UCSD-AML1 (cell line): ENCODE data around the gene ELN.

Experiments used
- DNase-seq: peaks from one replicate; lab custom pipeline; 2025; ENCODE audit not compliant: unreplicated experiment; lab: John Stamatoyannopoulos, UW

Gene ELN

DNA sequence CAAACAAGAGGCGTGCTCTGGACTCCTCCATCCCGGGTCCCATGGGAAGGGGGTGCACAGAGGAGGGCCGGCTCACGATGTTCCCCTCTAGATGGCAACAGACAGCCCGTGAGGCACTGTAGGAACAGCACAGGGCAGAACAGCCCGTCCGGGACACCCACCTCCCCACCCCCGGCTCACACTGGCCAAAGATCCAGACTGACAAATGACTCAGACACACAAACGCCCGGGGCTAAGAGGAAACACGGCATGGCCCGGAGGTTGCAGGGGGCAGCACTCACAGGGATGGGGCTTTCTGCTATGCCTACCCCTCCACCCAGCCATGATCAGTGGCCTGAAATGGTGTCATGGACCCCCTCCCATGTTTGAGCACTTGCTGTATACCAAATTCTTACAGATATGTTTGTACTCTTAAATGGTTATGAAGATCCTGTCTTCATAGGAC lies 4.9 kb upstream of the ELN start:
- DNase-seq, result peak; percentile 32

DNA sequence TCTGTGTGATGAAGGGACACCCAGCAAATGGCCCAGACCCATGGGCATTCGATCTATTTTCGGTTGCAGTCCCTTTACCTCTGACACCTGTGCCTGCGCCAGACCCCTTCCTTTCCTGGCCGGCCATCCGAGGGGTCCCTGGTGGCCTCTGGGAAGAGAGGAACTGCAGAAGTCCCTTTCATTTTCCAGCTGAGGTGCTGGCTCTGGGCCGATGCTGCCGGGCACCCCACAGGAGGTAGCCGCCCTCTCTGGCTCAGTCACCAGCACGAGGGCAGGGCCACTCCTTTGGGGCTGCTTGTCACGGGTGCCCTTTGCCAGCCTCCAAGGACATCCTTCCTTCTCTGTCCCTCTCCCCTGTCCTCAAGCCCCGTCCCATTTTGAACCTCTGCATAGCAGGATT lies 4.2 kb upstream of the ELN start:
- DNase-seq, result no peak

GRCh38 chr7:74025146-74025545 lies 2.8 kb upstream of the ELN start:
- no peak for DNase-seq

- DNase-seq, result peak; percentile 54
These were observed 2.2 kb upstream of the ELN start for GRCh38 chr7:74025730-74026129.

GRCh38 chr7:74026406-74026902 lies 1.5 kb upstream of the ELN start:
- no peak for DNase-seq

- peak; percentile 63 for DNase-seq
These were observed 880 bp upstream of the ELN start for GRCh38 chr7:74026903-74027682.

- no peak for DNase-seq
These were observed 407 bp downstream of the ELN start for GRCh38 chr7:74028321-74028838.

- peak; percentile 63 for DNase-seq
These were observed 1.3 kb downstream of the ELN start for GRCh38 chr7:74029089-74029785.

DNA sequence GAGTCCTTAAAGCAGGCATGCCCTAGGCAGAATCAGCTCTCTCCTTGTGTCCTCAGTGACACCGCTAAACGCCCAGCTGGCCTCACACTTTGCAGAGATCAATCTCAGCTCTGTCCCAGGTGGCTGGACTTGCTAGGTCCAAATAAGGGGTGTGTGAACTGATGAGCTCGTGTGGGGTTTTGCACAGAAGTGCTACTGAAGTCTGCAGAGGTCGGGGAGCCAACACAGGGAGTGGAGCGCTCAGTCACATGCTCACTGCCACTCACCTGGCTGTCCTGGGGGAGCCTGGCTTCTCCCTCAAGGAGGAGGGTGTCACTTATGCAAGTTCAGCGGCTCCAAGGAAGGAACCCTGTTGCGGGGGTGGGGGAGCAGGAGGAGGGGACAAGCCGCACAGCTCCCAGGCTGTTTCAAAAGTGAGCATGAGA lies 2.0 kb downstream of the ELN start:
- DNase-seq, result peak; percentile 32

DNA sequence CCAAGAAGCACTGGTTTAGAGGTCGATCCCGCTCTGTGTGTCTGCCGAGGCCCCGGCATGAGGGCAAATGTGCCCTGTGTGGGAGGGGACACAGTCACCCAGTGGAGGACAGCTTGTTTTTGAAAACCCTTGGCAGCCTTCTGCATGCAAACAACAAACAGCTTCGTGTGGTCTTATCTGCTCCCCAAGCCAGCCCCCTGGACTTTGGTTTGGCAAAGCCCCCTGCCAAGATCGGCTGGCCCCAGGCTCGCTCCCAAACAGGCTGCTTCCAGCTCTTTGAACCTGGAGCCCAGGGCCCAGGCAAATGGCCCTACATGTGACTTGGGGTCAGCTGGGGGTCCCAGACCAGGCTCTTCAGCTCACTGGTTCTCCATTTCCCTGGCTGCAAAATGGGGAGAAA lies 2.9 kb downstream of the ELN start:
- no peak for DNase-seq

- no peak for DNase-seq
These were observed 3.6 kb downstream of the ELN start for GRCh38 chr7:74031403-74032190.

- DNase-seq, result no peak
These were observed 4.2 kb downstream of the ELN start for GRCh38 chr7:74032191-74032490.

DNA sequence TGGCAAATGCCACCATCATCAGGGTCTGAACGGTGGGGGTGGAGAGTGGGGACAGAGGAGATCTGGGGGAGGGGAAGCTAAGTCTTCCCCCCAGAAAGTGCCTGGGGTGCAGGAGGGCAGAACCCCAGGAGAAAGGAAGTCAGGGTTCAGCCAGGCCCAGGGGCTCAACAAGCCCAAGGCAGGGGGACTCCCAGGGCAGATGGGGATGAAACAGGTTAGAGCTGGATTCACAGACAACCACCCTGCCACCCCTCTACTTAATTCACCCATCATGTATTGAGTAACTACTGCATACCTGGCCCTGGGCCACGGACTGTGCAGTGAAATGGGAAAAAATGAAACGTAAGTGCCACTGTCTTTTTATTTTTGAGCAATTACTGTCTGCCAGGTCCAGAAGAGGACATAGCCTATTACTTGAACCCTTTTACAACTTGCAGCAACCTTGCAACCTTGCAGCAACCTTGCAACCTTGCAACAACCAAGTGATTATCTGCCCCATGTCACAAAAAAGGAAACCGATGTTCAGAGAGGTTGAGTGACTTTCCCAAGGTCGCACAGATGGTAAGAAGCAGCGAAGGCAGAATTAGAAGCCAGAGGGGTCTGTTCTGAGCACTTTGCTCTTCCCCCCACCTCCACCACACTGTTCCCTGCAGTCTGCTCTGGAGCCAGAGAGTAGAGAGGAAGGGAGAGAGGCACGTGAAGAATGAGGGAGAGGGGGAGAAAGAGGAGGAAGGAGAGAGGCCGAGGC lies 4.8 kb downstream of the ELN start:
- no peak for DNase-seq

DNA sequence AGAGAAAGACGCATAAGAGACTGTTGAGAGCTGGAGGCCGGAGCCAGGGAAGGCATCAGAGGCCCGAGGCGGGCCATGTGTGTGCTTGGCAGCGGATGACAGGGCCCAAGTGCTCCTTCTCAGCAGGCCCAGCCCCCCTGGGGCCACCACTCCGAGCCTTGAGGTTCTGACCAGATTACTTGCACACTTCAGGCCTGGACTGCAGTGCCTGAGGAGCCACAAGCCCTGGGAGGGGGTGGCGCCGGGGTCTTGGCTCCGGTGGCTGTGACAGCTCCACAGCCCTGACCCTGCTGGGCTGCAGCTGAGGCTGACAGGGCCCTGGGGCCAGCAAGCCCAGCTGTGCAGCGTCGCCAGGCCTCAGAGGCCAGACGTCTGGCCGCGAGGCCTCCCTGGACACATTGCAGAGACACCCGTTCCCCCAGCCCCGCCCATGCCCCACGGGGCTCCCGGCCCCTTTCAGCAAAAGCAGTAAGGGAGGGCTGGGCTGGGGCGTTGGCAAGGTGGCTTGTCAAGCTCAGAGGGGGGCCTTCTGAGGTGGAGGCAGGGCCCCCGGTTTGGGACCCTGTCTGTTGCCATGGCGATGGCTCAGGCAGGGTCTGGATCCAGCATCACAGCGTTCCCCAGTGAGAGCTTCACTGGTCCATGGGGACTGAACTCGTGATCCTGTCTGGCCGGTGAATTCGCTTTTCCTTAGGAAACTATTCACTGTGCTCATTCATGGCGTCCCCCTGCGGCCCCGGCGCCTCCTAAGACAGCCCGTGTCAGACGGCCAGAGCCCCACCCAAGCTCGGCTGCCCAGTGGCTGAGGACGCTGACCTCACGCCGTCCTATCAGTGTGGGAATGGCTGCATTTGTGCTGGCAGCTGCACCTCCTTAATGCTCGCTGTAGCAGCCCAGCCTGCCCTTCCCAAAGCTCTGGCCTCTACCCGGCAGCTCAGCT lies 5.7 kb downstream of the ELN start:
- DNase-seq, result no peak

DNA sequence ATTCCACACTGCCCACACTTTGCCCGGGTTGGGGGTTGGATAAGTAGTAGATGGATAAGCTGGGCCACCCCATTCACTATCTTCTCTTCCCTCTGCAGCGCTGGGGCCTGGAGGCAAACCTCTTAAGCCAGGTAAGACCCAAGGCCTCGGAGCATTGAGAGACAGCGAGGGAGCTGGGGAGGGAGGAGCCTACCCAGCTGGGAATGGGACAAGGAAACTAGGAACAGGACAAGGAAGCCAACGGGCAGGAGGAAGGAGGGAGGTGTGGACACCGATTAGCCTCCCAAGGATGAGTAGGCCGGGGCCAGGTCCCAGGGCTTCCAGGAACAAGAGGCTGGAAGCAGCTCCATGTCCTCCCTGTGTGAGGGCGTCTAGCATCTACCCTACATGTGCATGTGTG lies 9.6 kb downstream of the ELN start:
- DNase-seq, result no peak

DNA sequence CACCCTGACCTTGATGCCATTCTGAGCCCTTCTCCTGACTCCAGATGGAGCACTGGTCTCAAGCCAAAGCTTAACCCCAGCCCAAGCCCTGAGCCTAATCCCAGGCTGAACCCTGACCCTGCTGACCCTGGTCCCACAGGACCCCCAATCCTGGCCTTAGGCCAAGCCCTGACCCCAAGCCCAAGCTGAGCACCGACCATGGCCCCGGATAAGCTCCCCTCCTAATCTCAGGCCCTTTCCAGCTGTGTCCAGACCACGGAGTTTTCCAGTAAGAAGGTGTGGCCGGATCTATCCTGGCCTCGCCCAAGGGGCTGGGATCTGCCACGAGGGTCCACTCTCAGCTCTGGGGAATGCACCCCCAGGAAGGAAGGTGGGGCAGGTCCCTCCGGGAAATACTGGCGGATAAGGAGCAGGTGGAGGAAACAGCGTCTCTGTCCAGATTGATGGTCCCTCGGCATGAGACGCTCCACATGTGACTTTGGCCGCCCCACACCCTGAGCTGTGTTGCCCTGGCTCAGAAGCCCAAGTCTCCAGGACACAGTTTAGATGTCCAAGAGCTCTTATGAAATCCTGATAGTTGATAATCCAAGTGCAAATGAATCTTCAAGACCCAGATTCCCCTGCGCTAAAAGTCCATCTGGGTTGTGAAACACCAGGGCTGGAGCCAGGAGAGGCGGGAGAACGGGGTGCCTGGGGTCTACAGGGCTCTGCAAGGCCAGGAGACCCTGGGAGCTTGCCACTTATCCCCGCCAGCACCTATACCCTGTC lies 10.4 kb downstream of the ELN start:
- DNase-seq, result no peak

DNA sequence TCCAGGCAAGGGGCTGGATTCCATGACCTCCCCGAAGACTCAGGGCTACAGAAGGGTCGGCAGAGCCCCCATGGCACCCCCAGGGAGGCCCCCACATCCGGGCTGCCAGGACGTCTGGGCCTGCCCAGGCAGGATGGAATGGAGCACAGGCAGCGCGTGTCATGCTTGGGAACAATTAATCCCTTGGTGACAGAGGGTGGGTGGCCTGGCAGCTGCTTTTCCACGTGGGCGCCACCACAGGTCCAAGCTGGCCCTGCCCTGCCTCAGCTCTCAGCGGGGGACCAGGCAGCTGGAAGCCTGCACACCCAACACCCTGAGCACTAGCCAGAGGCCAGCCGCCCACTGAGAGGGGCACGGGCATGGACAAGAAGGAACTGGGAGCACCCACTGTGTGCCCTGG lies 11.4 kb downstream of the ELN start:
- DNase-seq, result no peak

DNA sequence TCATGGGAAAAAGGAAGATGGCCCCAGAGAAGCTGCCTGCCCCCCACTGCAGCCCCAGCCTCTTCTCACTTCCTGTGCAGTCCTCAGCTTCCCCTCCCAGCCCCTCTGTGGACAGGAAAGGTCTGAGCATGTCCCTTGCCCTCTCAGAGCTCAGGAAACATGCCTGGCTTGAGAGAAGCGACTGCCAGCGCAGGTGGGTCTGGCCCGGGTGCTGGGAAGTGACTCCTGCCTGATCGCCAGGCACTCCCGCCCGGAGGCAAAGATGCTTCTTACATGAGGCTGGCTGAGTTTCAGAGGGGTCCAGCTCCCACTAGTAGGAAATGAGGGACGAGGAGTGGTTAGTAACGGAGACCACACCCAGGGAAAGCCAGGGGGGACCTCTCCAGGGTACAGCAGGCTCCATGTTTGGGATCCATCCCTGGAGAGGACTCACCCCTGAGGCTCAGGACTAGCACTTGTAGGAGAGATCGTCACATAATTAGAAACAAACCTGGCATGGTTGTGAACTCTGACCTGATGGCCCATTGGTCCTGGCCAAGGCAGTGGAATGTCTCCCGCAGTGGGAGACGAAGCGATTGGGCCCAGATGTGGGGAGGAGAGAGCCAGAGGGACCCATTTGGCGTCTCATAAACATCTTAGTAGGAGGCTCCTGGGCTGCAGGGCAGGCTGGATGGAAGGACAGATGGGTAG lies 12.3 kb downstream of the ELN start:
- DNase-seq, result no peak
